ENCODE measurements around the gene USP53. TPM values are rescaled to one million over a fixed set of nuclear protein-coding genes. Genes with fewer than 3 reads are reported as not detected.
"Not testable (repeated sequence)": the region's sequence is repeated elsewhere in the genome, so short reads cannot be mapped to it uniquely, and the experiment has no call there.

Gene USP53
- total RNA-seq, 4 donors from 2014 or later, result 68.1 to 116 (median 78.4) TPM

GRCh38 chr4:119337010-119337409 lies 124.5 kb downstream of the USP53 start:
- Histone ChIP-seq H3K9me3 (no peaks in the 10 kb centered on the region), H3K27ac (replicated peaks in 1 of 4) (no peak overlapping the region), H3K4me1 (no peaks in the 10 kb centered on the region), H3K27me3 (no peaks in the 10 kb centered on the region), H3K36me3 (no peaks in the 10 kb centered on the region), H3K4me3 (no peak overlapping the region)
- WGBS, result 76% methylated on average over 1 of the region's 1 CpG
- TF ChIP-seq POLR2A (IDR thresholded peaks at IDR 0.05; ENCODE audit: low read depth) (no peak), EP300 (IDR thresholded peaks at IDR 0.05) (no peak), POLR2AphosphoS5 (IDR thresholded peaks at IDR 0.05) (peak in 1 of 2 donors; percentile 25)
- TF ChIP-seq, protein P1, sequence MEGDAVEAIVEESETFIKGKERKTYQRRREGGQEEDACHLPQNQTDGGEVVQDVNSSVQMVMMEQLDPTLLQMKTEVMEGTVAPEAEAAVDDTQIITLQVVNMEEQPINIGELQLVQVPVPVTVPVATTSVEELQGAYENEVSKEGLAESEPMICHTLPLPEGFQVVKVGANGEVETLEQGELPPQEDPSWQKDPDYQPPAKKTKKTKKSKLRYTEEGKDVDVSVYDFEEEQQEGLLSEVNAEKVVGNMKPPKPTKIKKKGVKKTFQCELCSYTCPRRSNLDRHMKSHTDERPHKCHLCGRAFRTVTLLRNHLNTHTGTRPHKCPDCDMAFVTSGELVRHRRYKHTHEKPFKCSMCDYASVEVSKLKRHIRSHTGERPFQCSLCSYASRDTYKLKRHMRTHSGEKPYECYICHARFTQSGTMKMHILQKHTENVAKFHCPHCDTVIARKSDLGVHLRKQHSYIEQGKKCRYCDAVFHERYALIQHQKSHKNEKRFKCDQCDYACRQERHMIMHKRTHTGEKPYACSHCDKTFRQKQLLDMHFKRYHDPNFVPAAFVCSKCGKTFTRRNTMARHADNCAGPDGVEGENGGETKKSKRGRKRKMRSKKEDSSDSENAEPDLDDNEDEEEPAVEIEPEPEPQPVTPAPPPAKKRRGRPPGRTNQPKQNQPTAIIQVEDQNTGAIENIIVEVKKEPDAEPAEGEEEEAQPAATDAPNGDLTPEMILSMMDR (IDR thresholded peaks at IDR 0.05), result no peak
- DNase-seq (ENCODE audit: extremely low spot score), result no peak
- intact Hi-C loops (cut with DNase I), result no loop called here

DNA sequence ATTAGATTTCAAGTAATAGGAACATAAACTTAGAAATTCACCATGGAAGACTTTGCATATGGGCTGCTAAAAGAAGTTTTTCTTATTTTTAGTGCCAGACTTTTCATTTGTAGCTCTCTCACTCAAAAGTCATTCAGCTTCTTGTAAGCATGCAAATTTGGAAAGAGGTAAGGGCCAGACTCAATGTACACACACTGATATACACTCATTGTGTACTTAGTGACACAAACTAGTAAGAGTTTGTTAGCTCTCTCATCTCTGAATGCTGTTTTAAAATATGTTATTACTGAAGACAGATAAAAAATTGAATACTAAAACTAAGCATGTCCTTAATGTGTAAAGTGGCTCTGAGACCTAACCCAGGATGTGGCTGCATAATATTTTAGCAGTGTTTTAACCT lies 127.4 kb downstream of the USP53 start:
- DNase-seq (ENCODE audit: extremely low spot score); H3K27ac ChIP-seq (replicated peaks in 1 of 4); H3K27me3 ChIP-seq; intact Hi-C loops (cut with DNase I); H3K4me1 ChIP-seq; H3K36me3 ChIP-seq; H3K9me3 ChIP-seq; H3K4me3 ChIP-seq: not testable (repeated sequence)

DNA sequence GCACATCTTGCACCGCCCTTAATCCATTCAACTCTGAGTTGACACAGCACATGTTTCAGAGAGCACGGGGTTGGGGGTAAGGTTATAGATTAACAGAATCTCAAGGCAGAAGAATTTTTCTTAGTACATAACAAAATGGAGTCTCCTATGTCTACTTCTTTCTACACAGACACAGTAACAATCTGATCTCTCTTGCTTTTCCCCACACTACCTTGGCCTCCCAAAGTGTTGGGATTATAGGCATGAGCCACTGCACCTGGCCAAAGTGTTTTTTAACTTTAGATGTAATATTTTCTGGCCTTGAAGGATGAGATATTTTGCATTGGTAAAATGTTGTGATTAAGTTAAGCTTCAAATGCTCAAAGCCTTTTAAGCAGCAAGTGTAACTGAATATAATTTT lies 130.8 kb downstream of the USP53 start:
- DNase-seq (ENCODE audit: extremely low spot score); H3K9me3 ChIP-seq; H3K36me3 ChIP-seq; intact Hi-C loops (cut with DNase I); H3K4me3 ChIP-seq; H3K4me1 ChIP-seq; H3K27me3 ChIP-seq; H3K27ac ChIP-seq (replicated peaks in 1 of 4): not testable (repeated sequence)
- no CpG with 5 or more reads among the region's 2 CpGs for WGBS

Other genes with a start within 250 kb of the USP53 start
- gene MYOZ2, start 76.9 kb upstream of the USP53 start, total RNA-seq, result 1 to 10 TPM in 1 of 4 donors, under 1 TPM in 3; 0.50 to 2.1 (median 0.61) TPM
- not detected for gene FABP2, start 109.4 kb downstream of the USP53 start, total RNA-seq